HCT116 (cell line): ENCODE results near the gene BCKDK. TPM values are rescaled to one million over a fixed set of nuclear protein-coding genes. Genes with fewer than 3 reads are reported as not detected.

ENCODE experiments used
- ATAC-seq: fragments of 200-7000 bp; cut with Tn5 transposase; 2 replicates; pipeline ENCODE4 v1.9.1; 2020; ENCODE audit warnings: mild to moderate bottlenecking, moderate library complexity
- BruUV-seq: library from RNA; stranded (reverse); fragments of 400-500 nt; replicated peaks from 2 replicates; lab custom pipeline; 2021; lab: Mats Ljungman, UMichigan
- CTCF ChIA-PET: fragments of 300-600 bp; sonication (Branson Sonifier 250); formaldehyde crosslinking; loops from one replicate; lab custom pipeline; 2021; ENCODE audit warnings: antibody characterized with exemption; lab: Charles Lee
- POLR2A ChIA-PET: fragments of 300-600, 350-600 bp; sonication (Branson Sonifier 250); formaldehyde crosslinking; loops from one replicate; lab custom pipeline; 2021; ENCODE audit warnings: antibody characterized with exemption; lab: Charles Lee
- RAD21 ChIA-PET, 2 experiments: fragments of 300-600 bp; sonication (Branson Sonifier 250); formaldehyde crosslinking; loops; one replicate each; lab custom pipeline; 2023; ENCODE audit warnings: low total read pairs in 2 of 2; ENCODE audit not compliant: uncharacterized antibody in 2 of 2, unreplicated experiment in 2 of 2, low non-redundant PET in 1 of 2; lab: Charles Lee
- DNase-seq: peaks from one replicate; pipeline ENCODE4 v3.0.0-alpha.2; 2010; ENCODE audit warnings: low read depth, low spot score
- H2AFZ ChIP-seq: fragments of 200-600 bp; shearing (Covaris generic), sonication (generic); 2 replicates; pipeline ENCODE4 v1.6.1; 2017; ENCODE audit warnings: low read depth, mixed run types, mixed read lengths, antibody characterized with exemption, low read length; ENCODE audit not compliant: poor library complexity, severe bottlenecking
- H3K27ac ChIP-seq: 2 replicates; pipeline ENCODE4 v1.5.1; 2012; ENCODE audit warnings: low read depth, low read length
- H3K27me3 ChIP-seq: fragments of 200-600 bp; sonication (generic); 2 replicates; pipeline ENCODE4 v1.6.1; 2016; ENCODE audit warnings: mixed run types, low read length, mixed read lengths; ENCODE audit not compliant: insufficient read depth
- H3K36me3 ChIP-seq, 2 experiments: fragments of 200-500 bp in 1 of 2; fragments of 200-600 bp in 1 of 2; sonication (Bioruptor generic) in 1 of 2; sonication (generic) in 1 of 2; 2 replicates each; pipeline versions ENCODE4 v1.5.1 to v1.6.1; 2014 to 2016; ENCODE audit warnings: low read length in 2 of 2, inconsistent platforms in 1 of 2, mixed read lengths in 1 of 2, mixed run types in 1 of 2; ENCODE audit not compliant: insufficient read depth in 2 of 2, control insufficient read depth in 1 of 2
- H3K4me1 ChIP-seq, 2 experiments: fragments of 200-600 bp in 1 of 2; sonication (generic) in 1 of 2; 2 replicates each; pipeline versions ENCODE4 v1.5.1 to v1.6.1; 2012 to 2017; ENCODE audit warnings: low read length in 2 of 2, inconsistent platforms in 1 of 2, mild to moderate bottlenecking in 1 of 2, mixed read lengths in 1 of 2, mixed run types in 1 of 2, moderate library complexity in 1 of 2; ENCODE audit not compliant: insufficient read depth in 2 of 2, control insufficient read depth in 1 of 2
- H3K4me2 ChIP-seq: fragments of 200-600 bp; sonication (generic); 2 replicates; pipeline ENCODE4 v1.6.1; 2017; ENCODE audit warnings: mixed run types, low read length, mixed read lengths
- H3K4me3 ChIP-seq, 2 experiments: fragments of 200-600 bp in 1 of 2; sonication (generic) in 1 of 2; replicated peaks in 1 of 2; 2 replicates each; pipeline ENCODE4 v1.5.1; 2011 to 2016; ENCODE audit warnings: low read length in 2 of 2, control low read depth in 1 of 2, low read depth in 1 of 2, mild to moderate bottlenecking in 1 of 2, mixed read lengths in 1 of 2, mixed run types in 1 of 2
- H3K79me2 ChIP-seq: fragments of 200-600 bp; sonication (generic); 2 replicates; pipeline ENCODE4 v1.6.1; 2017; ENCODE audit warnings: mild to moderate bottlenecking, mixed run types, low read length, moderate library complexity, mixed read lengths; ENCODE audit not compliant: insufficient read depth
- H3K9ac ChIP-seq: fragments of 200-600 bp; sonication (generic); 2 replicates; pipeline ENCODE4 v1.6.1; 2016; ENCODE audit warnings: low read length, mixed read lengths
- H3K9me2 ChIP-seq: fragments of 200-600 bp; sonication (generic), shearing (Covaris generic); 2 replicates; pipeline ENCODE4 v1.6.1; 2017; ENCODE audit warnings: mixed run types, mild to moderate bottlenecking, moderate library complexity; ENCODE audit not compliant: insufficient read depth
- H3K9me3 ChIP-seq, 2 experiments: fragments of 200-500 bp in 1 of 2; fragments of 200-600 bp in 1 of 2; sonication (Bioruptor generic) in 1 of 2; sonication (generic) in 1 of 2; 2 replicates each; pipeline ENCODE4 v1.6.1; 2014 to 2017; ENCODE audit warnings: low read length in 2 of 2, mixed read lengths in 2 of 2, inconsistent platforms in 1 of 2, low read depth in 1 of 2, mild to moderate bottlenecking in 1 of 2, mixed run types in 1 of 2, moderate library complexity in 1 of 2; ENCODE audit not compliant: control insufficient read depth in 1 of 2, insufficient read depth in 1 of 2
- H4K20me1 ChIP-seq: fragments of 200-600 bp; sonication (generic), shearing (Covaris generic); 2 replicates; pipeline ENCODE4 v1.6.1; 2017; ENCODE audit warnings: mixed run types, mild to moderate bottlenecking, moderate library complexity; ENCODE audit not compliant: insufficient read depth
- EZH2 ChIP-seq: fragments of 200-600 bp; sonication (generic); IDR thresholded peaks from 2 replicates; pipeline ENCODE4 v1.6.1; 2017; ENCODE audit warnings: antibody characterized with exemption, mixed run types
- JUND ChIP-seq: IDR thresholded peaks from 2 replicates; pipeline ENCODE4 v1.6.1; 2012
- POLR2A ChIP-seq: IDR thresholded peaks from 2 replicates; pipeline ENCODE4 v1.7.0; 2011; ENCODE audit warnings: borderline replicate concordance; ENCODE audit not compliant: insufficient read depth, insufficient read length; ENCODE audit errors: extremely low read depth
- RAD21 ChIP-seq: IDR thresholded peaks from 2 replicates; pipeline ENCODE4 v1.6.1; 2012; ENCODE audit warnings: low read depth, mild to moderate bottlenecking
- TCF7L2 ChIP-seq: IDR thresholded peaks from 2 replicates; pipeline ENCODE4 v1.7.0; 2011; ENCODE audit warnings: borderline replicate concordance, inconsistent platforms; ENCODE audit not compliant: insufficient read depth, insufficient read length; ENCODE audit errors: extremely low read depth
- YY1 ChIP-seq: IDR thresholded peaks from 2 replicates; pipeline ENCODE4 v1.6.1; 2011; ENCODE audit warnings: low read length, low read depth, moderate library complexity, mild to moderate bottlenecking; ENCODE audit not compliant: insufficient replicate concordance; ENCODE audit errors: extremely low read depth
- ZFX ChIP-seq: fragments of 450-650 bp; IDR thresholded peaks from 2 replicates; pipeline ENCODE4 v1.6.1; 2017
- ZNF274 ChIP-seq: fragments of 200-500 bp; sonication (Bioruptor generic); IDR thresholded peaks from 2 replicates; pipeline ENCODE4 v1.6.1; 2014; ENCODE audit warnings: mild to moderate bottlenecking, low read depth, low read length, inconsistent platforms
- intact Hi-C: fragments of 100-400 bp; cut with micrococcal nuclease; formaldehyde crosslinking; loops from 2 replicates; pipeline ENCODE4 v1.10.0; 2022
- total RNA-seq: library from RNA; stranded (reverse); gene quantifications from one replicate; pipeline ENCODE4 v1.2.1, GENCODE V29; 2021; ENCODE audit not compliant: unreplicated experiment

The BCKDK gene
- total RNA-seq, 1 experiment from 2014 or later: 60.7 TPM

DNA sequence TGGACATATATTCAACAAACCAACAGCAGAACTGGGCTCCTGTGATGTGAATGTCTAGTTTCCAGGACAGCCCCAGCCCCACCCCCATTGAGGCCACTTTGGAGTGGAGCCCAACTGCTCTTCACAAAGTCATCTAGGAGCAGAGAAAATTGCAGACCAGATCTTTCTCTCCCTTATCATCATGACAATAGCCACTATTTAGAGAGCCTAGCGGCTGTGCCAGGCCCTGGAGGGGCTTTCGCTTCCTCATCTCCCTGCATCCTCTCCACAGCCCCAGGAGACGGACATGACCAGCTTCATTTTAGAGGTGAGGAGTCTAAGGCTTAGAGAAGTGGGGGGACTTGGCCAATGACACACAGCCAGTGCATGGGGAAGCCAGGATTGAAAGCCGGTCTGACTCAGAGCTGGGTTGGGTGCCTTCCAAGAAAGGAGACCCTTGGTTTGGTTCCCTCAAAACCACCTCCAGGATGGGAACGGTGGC, 25.9 kb downstream of the BCKDK start (continued):
- no peak for TF ChIP-seq TCF7L2
- no peak for TF ChIP-seq JUND

DNA sequence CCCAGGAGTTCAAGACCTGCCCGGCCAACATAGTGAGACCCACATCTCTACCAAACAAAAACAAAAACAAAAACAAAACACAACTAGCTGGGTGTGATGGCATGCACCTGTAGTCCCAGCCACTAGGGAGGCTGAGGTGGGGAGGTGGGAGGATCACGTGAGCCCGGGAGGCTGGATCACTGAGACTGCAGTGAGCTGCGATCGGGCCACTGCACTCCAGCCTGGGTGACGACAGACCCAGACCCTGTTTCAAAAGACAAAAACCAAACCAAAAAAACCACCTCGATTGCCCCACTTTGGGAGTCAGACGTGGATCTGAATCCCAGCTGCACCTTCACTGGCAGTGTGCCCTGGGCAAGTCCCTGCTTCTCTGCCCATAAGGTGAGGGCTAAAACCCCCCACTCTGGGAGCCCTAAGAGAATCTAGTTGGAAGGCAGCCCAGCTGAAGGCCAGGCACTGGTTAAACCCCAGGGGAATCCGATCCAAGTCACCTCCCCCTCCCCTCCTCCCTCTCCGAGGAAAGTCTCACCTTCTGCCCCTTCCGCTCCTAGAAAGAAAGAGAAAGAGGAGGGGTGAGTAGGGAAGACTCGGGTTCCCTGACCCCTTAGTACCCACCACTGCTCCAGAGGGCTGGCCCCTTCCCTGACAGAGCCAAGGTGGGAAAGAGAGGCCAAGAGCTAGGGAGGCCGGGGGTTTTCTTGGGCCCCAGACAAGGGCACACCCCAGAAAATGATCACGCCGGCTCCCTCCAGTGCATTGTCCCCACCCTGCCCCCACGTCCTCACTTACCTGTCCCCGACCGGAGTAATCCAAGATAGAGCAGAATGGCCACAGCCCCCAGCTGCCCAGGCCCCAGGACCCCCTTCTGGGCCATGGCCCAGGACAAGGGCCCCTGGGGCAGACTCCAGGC, 26.7 kb downstream of the BCKDK start:
- TF ChIP-seq YY1 (no peak), ZNF274 (no peak), EZH2 (no peak), POLR2A (no peak), RAD21 (no peak), ZFX (0 out of 2 replicates have a peak, but pooled peaks have one; percentile 13), TCF7L2 (no peak)
- Histone ChIP-seq H3K4me2 (peak overlapping the region; percentile 99), H3K27me3 (no peaks in the 10 kb centered on the region), H2AFZ (no peak overlapping the region), H3K4me1 (peaks cover 48 to 69% of the 10 kb centered on the region in 2 experiments), H4K20me1 (no peaks in the 10 kb centered on the region), H3K36me3 (peaks cover 8 to 14% of the 10 kb centered on the region in 2 experiments; a peak in 3 of 4 replicates), H3K9me2 (no peaks in the 10 kb centered on the region), H3K9ac (peak overlapping the region; percentile 78), H3K27ac (peak overlapping the region; percentile 44), H3K4me3 (peak overlapping the region; percentile 70 to 74), H3K79me2 (peaks cover 7% of the 10 kb centered on the region; the same call in 1 of the 2 replicates), H3K9me3 (no peaks in the 10 kb centered on the region)
- ChIA-PET CTCF (interaction anchor here (1.0 to 1.2 kb wide), 4 partner anchors 17 to 326 kb away, joined by 3 to 6 read pairs (median 4); partner anchors contain the start of genes HSD3B7 and KAT8), POLR2A (interaction anchor here (0.6 to 9.9 kb wide), 7 partner anchors 8 to 308 kb away, joined by 3 to 84 read pairs (median 7); partner anchors contain the start of genes KAT8 and ZNF843), RAD21 (interaction anchor here in 1 of 2 experiments (2.0 kb wide), 1 partner anchor 17 kb away, joined by 4 read pairs; the partner anchor contains the start of gene KAT8)
- ATAC-seq (peak; percentile 45), DNase-seq (no peak)
- BruUV-seq: TSS peak; percentile 71
- intact Hi-C loops: loop anchor here (5.0 kb wide), 2 partner anchors 63 to 322 kb away; partner anchors contain the start of genes ARMC5, ZNF646 and ZNF668
